ENCODE results near the gene GKN1.

GRCh38 chr2:69007603-69008002 is 33.2 kb downstream of the GKN1 start:
- TF ChIP-seq POLR2A (IDR thresholded peaks at IDR 0.05; ENCODE audit: low read depth) (no peak), CTCF (IDR thresholded peaks at IDR 0.05) (no peak), POLR2AphosphoS5 (IDR thresholded peaks at IDR 0.05) (no peak)

Data from esophagus muscularis mucosa (tissue), 3 donors.